ENCODE measurements around the gene PCDHGB3.

GRCh38 chr5:141402553-141403243 lies 32.7 kb downstream of the PCDHGB3 start, which contains the start of gene PCDHGA9:
- no peak for TF ChIP-seq POLR2A (IDR thresholded peaks at IDR 0.05)
- no peak for TF ChIP-seq EP300 (IDR thresholded peaks at IDR 0.05)
